Endothelial cell (in vitro differentiated cells): Measurements from ENCODE around the gene ZNF362. TPM values are rescaled to one million over a fixed set of nuclear protein-coding genes. Genes with fewer than 3 reads are reported as not detected.
A peak's percentile ranks its signal among the peaks of the same experiment; 100 is the strongest.

Experiments
- DNase-seq: peaks from one replicate; pipeline ENCODE4 v3.0.0; 2021; ENCODE audit warnings: low spot score
- H3K27ac Mint-ChIP-seq: one replicate; pipeline ENCODE4 v1.8.0; 2021; ENCODE audit warnings: mixed read lengths, inconsistent platforms; ENCODE audit not compliant: unreplicated experiment
- H3K27me3 Mint-ChIP-seq: one replicate; pipeline ENCODE4 v1.8.0; 2021; ENCODE audit warnings: mild to moderate bottlenecking, moderate library complexity, mixed read lengths, inconsistent platforms; ENCODE audit not compliant: unreplicated experiment
- H3K36me3 Mint-ChIP-seq: one replicate; pipeline ENCODE4 v1.8.0; 2021; ENCODE audit warnings: mild to moderate bottlenecking, low read depth, mixed read lengths, inconsistent platforms; ENCODE audit not compliant: unreplicated experiment
- H3K4me1 Mint-ChIP-seq: one replicate; pipeline ENCODE4 v1.8.0; 2021; ENCODE audit warnings: mild to moderate bottlenecking, mixed read lengths, inconsistent platforms; ENCODE audit not compliant: unreplicated experiment
- H3K4me3 Mint-ChIP-seq: one replicate; pipeline ENCODE4 v1.8.0; 2021; ENCODE audit warnings: mild to moderate bottlenecking, mixed read lengths, inconsistent platforms; ENCODE audit not compliant: unreplicated experiment
- H3K9me3 Mint-ChIP-seq: one replicate; pipeline ENCODE4 v1.8.0; 2021; ENCODE audit warnings: mixed read lengths, inconsistent platforms; ENCODE audit not compliant: unreplicated experiment
- CTCF ChIP-seq: fragments of 200-600 bp; sonication (generic); IDR thresholded peaks from one replicate; pipeline ENCODE4 v1.5.0; 2021; ENCODE audit warnings: antibody characterized with exemption; ENCODE audit not compliant: unreplicated experiment
- total RNA-seq: library from RNA; stranded (reverse); fragmentation: NEBNext Ultra II Directional; extraction: Animal tissue kit (Norgen Biotek cat#: 25700); gene quantifications from one replicate; pipeline ENCODE4 v1.2.1, GENCODE V29; 2021; ENCODE audit not compliant: unreplicated experiment

The ZNF362 gene
- total RNA-seq, 1 donor from 2014 or later: 70.0 TPM

- Mint-ChIP-seq H3K9me3 (no peaks in the 10 kb centered on the region), H3K4me3 (no peak overlapping the region), H3K4me1 (peaks cover 79% of the 10 kb centered on the region), H3K27ac (peak overlapping the region; percentile 9), H3K27me3 (peaks cover 9% of the 10 kb centered on the region), H3K36me3 (peaks cover 40% of the 10 kb centered on the region)
- DNase-seq: no peak
- TF ChIP-seq CTCF: no peak
These were observed 81.1 kb downstream of the ZNF362 start for GRCh38 chr1:33337441-33337840.

- no peak for DNase-seq
- Mint-ChIP-seq H3K27ac (no peak overlapping the region), H3K4me1 (peaks cover 79% of the 10 kb centered on the region), H3K9me3 (no peaks in the 10 kb centered on the region), H3K4me3 (peak overlapping the region; percentile 3), H3K27me3 (peaks cover 9% of the 10 kb centered on the region), H3K36me3 (peaks cover 40% of the 10 kb centered on the region)
- no peak for TF ChIP-seq CTCF
These were observed 81.8 kb downstream of the ZNF362 start for GRCh38 chr1:33338048-33338439.

- H3K27me3 Mint-ChIP-seq: peaks cover 9% of the 10 kb centered on the region
- no peaks in the 10 kb centered on the region for H3K9me3 Mint-ChIP-seq
- no peak for TF ChIP-seq CTCF
- no peak for DNase-seq
- peak overlapping the region; percentile 57 for H3K27ac Mint-ChIP-seq
- H3K36me3 Mint-ChIP-seq: peaks cover 34% of the 10 kb centered on the region
- H3K4me1 Mint-ChIP-seq: peaks cover 77% of the 10 kb centered on the region
- peak overlapping the region; percentile 59 for H3K4me3 Mint-ChIP-seq
These were observed 82.3 kb downstream of the ZNF362 start for GRCh38 chr1:33338440-33339211.

GRCh38 chr1:33339413-33339812, 83.1 kb downstream of the ZNF362 start:
- Mint-ChIP-seq H3K27me3 (peaks cover 9% of the 10 kb centered on the region), H3K9me3 (no peaks in the 10 kb centered on the region), H3K4me3 (no peak overlapping the region), H3K4me1 (peaks cover 78% of the 10 kb centered on the region), H3K27ac (peak overlapping the region; percentile 24), H3K36me3 (peaks cover 34% of the 10 kb centered on the region)
- no peak for DNase-seq
- no peak for TF ChIP-seq CTCF

DNA sequence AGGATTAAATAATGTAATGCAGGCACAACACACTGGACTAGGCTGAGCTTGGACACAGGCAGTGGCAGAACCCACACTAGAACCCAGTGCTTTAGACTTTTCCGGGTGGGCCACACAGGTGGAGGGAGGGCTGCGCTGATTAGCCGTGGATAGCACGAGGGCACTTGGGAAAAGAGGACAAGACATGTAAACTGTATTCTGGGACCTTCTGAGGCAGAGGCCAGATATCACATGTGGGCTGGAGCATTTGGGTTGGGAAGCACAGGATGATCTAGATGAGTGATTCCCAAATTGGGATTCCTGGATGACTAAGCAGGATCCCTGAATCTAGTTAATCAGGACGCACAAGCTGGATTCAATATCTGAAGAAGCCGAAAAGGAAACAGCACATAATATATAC, 84.9 kb downstream of the ZNF362 start:
- no peak for DNase-seq
- Mint-ChIP-seq H3K27me3 (peaks cover 6% of the 10 kb centered on the region), H3K27ac (no peak overlapping the region), H3K4me3 (peak overlapping the region; percentile 60), H3K4me1 (peaks cover 79% of the 10 kb centered on the region), H3K36me3 (peaks cover 34% of the 10 kb centered on the region), H3K9me3 (no peaks in the 10 kb centered on the region)
- no peak for TF ChIP-seq CTCF
